GM21447 (cell line): Measurements from ENCODE around the gene RXRA.

Experiments
- ATAC-seq: cut with Tn5 transposase; IDR thresholded peaks from one replicate; pipeline ENCODE4 v1.9.1; 2021; ENCODE audit not compliant: unreplicated experiment

Gene RXRA

DNA sequence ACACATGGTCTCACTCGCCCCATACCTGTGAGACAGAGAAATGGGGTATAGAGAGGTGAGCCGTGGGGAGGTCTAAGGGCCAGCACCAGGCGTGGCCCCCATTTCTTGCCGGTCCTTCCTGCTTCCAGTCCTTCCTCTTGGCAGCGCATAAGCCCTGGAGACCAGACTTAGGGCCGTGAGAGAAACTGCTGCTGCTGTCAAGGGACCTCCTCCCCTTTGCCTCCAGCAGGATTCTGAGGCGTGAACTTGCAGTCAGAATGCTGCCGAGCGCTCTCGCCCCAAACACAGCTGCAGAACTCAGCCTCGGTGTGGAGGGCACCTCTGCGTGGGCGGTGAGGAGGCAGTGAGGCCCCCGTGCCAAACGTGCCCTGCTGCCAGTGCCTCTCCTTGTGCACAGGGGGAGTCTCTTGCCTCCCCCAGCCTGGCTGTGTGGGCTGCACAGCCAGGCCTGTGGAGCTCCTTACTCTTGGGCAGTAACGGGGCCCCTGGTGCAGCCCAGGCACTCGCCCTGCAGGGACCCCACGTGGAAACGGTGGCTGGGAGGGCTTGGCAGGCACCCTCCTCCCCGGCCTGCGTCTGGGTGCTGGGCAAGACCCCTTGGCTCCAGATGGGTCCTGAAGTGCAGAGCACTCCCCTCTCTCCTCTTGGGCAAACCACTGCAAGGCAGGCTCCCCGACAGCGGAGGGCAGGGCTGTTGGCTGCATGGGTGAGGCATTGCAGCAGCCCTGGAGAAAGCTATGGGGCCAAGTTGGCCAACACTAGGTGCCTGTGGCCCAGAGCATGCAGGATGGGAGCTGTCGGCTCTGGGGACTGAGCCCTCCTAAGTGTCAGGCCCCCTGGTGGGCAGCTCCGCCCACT, 85.4 kb downstream of the RXRA start:
- no peak for ATAC-seq

DNA sequence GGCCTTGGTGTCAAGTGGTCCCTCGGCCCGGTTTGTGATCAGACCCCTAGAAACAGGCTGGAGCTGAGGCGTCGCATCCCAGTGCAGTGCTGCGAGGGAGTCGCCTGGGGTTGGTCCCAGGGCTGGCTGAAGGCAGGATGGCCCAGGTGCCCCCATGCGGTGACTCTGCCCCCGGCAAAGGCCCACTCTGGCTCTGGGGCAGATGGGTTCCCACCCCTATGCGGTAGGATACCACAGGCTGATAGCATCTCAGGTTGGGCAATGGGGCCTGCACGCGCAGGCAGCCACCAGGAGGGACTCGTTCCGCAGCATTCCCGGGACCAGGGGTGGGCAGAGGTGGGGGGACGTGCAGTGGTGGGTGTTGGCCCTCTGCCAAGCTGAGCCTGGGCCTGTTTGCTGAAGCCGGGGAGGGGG, 86.0 kb downstream of the RXRA start:
- ATAC-seq: no peak

DNA sequence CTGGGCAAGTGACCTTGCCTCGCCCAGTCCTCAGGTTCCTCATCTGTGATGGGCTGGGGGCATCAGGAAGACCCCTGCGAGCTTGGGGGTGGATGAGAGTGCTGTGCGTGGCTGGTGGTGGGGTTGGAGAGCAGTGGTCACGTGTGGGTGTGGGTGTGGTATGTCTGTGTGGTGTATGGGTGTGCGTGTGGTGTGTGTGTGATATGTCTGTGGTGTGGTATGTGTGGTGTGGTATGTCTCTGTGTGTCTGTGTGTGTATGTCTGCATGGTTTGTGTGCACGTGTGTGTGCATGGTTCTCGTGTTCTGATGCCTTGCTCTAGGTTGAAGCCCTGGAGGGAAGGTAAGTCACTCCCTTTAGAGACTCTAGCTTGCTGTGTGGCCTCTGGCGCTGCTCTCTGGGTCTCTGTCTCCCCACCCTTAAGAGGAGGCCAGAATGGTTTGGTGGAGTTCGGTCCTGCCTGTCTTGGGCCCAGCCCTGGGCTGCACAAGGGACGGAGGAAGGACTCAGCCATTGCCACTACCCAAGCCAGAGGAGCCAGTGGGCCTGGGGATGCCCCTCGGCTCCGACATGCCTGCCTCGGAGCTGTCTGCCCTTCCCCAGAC, 87.0 kb downstream of the RXRA start:
- ATAC-seq: no peak

DNA sequence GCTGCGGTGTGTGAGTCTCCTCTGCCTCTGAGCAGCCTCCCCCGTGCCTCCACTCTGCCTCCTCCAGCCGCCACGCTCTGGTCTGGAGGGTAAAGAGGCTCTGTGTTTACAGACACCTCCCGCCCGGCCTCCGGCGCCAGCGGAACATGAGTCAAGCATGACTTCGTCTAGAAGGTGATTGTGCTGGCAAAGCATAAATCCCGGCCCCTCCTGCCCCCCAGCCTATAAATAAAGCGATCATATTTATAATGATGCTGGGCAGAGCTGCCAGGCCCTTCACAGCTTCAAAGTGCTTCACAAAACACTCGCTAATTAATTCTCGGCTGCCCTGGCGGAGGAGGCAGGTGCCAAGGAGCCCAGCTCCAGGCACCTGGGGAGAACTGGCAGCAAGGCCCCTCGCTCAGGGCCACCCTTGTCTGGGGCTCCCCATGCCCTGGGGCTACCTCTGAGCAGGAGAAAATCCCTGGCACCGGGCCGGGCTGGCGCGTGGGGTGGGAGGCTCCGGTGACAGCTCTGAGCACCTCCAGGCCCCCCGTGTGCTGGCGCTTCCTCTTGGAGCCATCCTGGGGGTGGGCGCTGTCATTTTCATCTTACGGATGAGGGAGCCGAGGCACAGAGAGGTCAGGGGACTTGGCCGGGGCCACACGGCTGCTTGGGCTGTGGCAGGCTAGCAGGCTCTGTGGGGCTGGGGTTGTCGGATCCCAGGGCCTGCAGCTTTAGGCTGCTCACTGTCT, 87.8 kb downstream of the RXRA start:
- ATAC-seq: no peak

DNA sequence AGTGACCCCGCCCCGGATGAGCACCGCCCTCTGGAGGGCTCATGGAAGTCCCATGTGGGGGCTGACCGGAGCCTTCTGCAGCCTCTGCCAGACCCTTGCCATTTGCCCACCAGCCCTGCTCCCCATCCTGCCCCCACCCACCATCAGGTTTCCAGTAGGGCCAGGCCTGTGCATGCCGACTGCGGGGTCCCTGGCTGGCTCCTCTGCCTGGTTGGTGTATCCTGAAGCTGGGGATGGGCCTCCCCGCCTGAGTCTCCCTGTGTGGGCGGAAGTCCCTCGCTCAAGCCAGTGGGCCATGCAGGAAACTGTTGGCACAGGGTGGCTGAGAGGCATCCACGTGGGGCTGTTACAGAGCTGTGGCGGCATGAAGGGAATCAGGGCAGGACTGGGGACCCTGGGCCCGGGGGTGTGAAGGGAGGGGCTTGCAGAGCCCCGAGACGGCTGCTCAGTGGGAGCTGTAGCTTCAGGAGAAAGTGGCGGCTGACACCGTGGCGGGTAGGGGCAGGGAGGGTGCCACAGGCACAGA, 88.7 kb downstream of the RXRA start:
- ATAC-seq: no peak

DNA sequence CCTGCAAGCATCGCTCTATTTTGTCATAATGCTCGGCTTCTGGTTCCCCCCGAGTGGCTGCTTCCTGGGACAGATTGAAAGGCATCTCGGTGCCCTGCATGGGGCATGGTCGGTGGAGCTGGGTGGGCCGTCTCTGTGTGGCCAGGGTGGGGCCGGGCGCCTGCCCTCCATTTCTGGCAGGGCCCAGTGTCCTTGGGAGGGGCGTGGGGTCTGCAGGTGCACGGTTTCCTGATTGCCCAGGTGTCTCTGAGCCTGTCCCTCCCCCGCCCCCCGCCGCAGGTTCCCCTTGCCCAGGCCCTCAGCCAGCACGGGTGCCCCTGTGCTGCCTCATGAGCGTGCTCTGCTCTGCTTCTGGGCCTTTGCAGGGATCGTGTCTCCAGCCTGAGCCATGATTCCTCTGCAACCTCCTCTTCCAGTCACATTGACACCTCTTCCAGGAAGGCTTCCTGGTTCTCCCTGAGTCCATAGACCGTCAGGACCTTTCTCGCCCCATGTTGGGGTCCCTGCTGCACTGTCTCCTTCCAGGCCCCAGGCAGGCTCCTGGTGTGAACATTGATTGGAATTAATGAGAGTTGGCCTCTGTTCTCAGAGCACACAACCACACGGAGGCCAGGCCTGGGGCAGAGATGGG, 90.2 kb downstream of the RXRA start:
- no peak for ATAC-seq

DNA sequence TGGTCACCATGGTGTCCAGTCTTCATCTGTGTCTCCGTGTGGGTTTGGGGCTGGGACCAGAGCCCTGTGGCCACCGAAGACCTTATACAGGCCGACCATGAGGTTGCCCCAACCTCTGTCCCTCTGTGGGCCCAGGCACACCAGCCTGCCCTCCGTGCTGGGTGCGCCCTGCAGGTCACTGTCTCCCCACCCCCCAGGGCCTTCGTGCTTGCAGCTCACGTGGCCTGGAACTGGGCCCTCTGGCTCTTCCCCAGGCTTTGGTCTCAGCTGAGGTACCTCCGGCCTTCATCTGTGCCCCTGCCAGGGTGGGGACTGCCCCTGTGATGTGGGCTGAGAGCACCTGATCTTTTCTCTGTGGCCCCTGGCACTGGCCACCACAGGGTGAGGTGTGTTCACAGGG, 92.1 kb downstream of the RXRA start:
- ATAC-seq: no peak

DNA sequence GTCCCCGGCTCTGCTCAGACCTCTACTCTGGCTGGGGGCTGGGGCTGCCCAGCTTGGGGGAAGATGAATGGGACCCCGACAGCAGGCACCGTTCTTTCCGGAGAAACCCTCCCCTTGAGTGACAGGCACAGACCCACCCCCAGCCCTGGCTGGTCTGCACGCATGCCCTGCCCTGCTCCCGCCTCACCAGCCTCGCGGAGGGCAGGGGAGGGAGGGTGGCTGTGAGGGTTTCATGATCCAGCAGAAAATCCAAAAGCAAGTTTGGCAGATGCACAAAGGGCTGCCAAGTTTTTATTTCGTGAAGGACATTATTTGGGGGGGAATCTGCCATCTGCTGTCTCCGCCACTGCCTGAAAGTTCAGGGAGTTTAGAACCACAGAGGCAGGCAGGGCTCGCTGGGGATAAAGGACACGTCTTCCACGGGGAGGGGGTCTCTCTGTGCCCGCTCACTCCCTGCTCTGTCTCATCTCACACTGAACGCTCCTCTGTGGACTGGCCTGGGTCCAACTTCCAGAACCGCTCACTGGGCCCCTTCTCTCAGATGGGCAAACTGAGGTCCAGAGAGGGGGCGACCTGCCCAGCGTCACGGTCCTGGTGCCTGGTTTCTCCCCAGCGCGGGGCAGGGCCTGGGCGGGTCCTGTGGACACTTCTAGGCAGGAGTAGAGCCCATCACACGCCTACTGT, 92.9 kb downstream of the RXRA start:
- no peak for ATAC-seq

DNA sequence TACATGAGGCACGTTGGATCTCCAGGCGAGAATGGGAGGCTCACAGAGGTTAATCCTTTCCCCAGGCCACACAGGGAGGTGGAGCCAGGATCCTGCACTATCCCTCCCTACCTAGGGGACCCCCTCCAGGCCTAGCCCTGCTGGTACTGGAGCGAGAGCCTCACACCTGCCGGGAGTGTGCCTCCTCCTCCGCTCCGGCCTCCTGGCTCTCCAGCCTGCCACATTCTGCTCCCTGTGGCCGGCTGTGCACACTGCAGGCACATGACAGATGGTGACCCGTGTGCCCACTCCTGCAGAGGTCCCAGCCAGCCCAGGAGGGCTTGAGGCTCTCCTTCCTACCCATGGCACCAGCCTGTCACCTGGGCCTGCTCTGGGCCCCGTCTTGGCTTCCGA, 93.4 kb downstream of the RXRA start:
- ATAC-seq: no peak

DNA sequence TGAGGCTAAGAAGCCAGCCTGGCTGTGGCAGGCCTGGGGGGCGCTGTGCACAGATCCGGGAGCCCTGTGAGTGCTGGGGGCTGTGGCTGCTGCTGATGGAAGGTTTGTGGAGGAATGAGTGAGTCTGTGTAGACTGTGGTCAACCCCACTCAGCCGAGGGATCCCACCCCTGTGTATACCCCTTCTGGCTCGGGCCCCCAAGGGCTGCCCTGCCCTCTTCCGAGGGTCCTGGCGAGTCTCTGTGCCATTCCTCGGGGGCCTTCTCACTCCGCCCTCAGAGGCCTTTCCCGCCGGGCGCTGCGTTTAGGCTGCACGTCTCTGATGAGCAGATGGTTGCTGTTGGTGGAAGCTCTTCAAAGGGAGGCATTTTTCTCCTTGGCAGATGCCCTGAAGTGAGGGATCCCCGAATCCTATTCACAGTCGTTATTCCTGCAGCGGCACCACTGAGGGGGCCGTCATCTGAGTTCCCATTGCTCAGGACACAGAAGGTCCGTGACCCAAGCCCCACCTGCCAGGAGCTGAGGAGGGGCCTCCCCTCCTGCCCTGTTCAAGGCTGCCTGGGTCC, 94.1 kb downstream of the RXRA start:
- no peak for ATAC-seq

DNA sequence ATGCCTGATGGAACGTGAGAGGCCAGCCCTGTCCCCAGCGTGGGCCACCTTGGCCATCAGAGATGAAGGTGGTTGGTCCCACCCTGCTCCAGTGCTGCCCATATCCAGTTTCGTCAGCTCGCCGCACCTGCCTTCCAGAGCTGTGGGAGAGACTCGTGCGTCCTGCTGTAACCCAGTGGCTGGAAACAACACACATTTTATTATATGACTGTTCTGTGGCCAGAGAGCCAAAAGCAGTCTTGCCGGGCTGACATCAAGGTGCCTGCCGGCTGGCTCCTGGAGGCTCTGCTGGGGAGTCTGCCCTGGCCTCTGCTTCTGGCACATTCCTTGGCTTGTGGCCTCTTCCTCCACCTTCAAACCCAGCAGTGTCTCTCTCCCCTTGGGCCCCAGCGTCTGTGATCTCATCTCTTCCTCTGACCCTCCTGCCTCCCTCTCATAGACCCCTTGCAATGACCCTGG, 94.7 kb downstream of the RXRA start:
- no peak for ATAC-seq

DNA sequence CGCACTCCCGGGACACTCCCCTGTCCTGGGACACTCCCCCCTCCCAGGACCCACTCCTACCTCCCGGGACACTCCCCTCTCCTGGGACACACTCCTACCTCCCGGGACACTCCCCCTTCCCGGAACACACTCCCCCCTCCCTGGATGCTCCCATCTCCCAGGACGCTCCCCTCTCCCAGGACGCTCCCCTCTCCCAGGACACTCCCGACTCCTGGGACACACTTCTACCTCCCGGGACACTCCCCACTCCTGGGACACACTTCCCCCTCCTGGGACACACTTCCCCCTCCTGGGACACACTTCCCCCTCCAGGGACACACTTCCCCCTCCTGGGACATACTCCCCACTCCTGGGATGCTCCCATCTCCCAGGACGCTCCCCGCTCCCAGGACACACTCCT, 95.6 kb downstream of the RXRA start:
- no peak for ATAC-seq

DNA sequence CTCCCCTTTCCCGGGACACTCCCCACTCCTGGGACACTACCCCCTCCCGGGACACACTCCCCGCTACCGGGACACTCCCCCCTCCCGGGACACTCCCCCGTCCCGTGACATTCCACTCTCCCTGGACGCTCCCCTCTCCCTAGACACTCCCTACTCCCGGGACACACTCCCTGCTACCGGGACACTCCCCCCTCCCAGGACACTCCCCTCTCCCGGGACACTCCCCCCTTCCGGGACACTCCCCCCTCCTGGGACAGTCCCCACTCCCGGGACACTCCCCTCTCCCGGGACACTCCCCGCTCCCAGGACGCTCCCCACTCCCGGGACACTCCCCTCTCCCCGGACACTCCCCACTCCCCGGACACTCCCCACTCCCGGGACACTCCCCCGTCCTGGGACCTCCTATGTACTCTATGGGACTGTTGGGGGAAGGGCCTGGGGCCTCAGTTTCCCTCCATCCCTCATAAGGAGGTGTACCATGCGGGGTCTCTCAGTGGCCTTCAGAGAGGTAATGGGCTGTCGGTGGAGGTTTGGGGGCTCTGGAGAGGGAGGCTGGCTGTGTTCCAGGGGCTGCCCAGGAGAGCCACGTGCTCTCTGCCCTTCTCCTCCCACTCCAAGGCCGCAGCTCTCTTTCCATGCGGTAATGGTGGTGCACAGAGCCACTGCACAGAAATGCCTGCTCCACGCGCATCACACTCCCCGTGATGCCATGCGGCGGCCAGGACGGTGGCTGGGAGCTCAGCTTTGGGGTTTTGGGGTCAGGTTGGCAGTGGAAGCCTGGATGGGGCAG, 96.2 kb downstream of the RXRA start:
- ATAC-seq: no peak

DNA sequence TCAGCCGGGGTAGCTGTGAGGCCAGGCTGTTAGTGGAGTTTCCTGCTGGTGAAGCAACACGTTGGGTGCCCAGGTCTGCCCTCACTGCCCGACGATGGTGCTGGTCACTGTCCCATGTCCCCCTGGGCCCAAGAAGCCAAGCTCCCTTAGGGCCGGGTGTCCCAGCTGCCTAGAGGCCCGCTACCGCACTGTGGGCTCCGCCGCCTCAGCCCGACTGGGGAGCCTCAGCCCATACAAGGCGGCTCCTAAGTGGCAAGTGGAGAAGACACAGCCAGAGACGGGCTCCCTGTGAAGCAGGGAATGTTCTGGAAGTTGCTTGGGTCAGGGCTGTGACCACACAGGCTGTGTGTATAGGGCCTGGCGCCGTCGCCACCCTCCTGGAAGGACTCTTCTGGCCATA, 96.9 kb downstream of the RXRA start:
- ATAC-seq: no peak

DNA sequence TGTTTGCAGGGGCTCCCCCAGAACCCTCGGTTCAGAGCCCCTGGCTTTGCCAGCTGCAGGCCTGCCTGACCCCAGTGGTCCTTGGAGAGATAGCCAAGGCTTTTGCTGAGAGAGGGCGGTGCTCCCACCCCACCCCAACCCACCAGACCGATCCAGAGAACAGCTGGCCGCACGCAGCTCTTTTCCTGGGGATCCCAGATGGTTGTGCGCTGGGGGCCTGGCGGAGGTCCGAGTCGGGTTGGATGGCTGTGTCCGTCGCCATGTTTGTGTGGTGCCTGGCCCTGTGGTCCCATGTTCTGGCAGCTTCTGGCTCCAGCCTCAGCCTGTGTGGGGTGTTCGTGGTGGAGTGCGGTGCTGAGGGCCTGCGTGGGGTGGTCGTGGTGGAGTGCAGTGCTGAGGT, 97.5 kb downstream of the RXRA start:
- ATAC-seq: no peak

DNA sequence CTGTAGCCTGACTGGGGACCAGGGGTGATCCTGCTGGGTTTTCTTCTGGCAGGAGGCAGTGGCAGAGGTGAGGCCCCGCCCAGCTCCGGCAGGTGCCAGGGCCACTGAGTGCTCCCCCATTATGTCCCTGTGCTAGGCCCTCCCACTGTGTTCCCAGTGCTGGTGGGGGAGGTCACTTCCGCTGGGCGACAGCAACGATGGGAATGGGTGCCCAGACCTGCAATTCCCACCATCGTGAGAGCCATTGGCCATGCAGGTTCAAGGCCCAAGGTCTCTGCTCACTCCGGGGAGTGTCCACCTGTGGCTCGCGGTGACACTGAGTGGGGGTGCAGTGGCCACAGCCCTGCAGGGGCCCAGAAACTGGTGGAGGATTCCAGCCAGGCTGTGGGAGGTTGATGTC, 98.6 kb downstream of the RXRA start:
- ATAC-seq: no peak

DNA sequence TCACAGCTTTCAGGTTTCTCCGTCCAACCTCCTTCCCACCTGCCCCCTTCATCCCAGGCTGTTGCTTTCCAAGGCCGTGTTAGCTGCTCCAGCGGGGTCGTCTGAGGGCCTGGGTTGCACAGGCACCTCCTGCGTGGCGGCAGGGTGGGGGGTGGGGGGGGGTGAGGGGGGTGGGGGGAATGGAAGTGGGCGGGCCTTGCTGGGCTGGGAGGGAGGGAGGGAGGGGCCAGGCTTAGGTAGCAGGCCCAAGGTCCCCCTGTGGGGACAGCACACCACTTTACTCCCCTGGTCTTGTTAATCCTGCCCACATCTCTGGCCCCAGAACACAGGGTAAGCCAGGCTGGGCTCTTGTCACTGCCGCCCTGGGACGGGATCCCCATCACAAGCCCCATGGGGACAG, 99.1 kb downstream of the RXRA start:
- ATAC-seq: no peak

DNA sequence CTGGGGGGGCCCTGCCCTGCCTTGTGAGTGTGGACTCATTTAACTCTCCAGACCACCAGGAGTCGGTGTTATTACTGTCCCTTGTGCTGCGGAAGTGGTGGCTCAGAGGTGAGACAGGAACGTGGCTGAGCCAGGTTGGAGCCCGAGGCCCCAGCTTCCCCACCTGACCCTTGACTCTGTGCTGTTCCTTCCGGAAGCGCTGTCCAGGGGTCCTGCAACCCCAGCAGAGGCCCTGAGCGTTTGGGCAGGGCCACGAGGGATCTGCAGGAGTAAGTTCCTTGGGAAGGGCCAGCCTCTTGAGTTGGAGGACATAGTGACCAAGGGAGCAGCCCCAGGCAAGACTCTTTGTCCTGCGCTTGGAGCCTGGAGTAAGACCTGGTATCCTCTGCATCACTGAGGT, 99.6 kb downstream of the RXRA start:
- no peak for ATAC-seq

DNA sequence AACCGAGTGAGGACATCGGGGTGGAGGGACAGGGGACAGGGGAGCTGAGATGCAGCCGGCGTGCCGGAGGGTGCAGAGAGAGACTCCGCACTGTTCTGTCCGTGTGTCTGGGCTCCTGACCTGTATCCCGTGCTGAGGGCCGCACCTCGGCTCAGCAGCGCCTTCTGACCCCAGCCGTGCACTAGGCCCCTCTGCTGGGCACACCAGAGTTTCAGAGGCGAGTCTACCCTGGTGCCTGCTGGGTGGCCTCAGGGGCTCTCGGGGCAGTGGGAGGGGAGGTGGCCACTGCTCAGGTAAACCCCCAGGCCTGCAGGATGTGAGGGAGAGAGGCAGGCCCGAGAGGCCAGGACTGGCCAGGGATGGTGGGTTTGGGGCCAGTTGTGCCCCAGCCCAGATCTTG, 100.2 kb downstream of the RXRA start:
- no peak for ATAC-seq
